Ascending aorta (tissue), 2 donors: ENCODE data around the gene ATP11A. TPM values are rescaled to one million over a fixed set of nuclear protein-coding genes. Genes with fewer than 3 reads are reported as not detected.

ENCODE experiments used
- DNase-seq, 2 donors: peaks; one replicate each; pipeline ENCODE4 v3.0.0-alpha.2; 2019; ENCODE audit warnings: low spot score in 2 of 2
- H3K27ac ChIP-seq, 2 donors: fragments of 200-600 bp; sonication (generic); one replicate each; pipeline ENCODE4 v1.5.1; 2016 to 2017; ENCODE audit warnings: mild to moderate bottlenecking in 1 of 2
- H3K27me3 ChIP-seq: fragments of 200-600 bp; sonication (generic); one replicate; pipeline ENCODE4 v1.5.1; 2017
- H3K36me3 ChIP-seq, 2 donors: fragments of 200-600 bp; sonication (generic); one replicate each; pipeline ENCODE4 v1.5.1; 2016
- H3K4me1 ChIP-seq, 2 donors: fragments of 200-600 bp; sonication (generic); one replicate each; pipeline ENCODE4 v1.5.1; 2016 to 2017; ENCODE audit warnings: mild to moderate bottlenecking in 1 of 2
- H3K4me3 ChIP-seq, 2 donors: fragments of 200-600 bp; sonication (generic); one replicate each; pipeline ENCODE4 v1.5.1; 2016 to 2017; ENCODE audit warnings: mild to moderate bottlenecking in 1 of 2
- H3K9me3 ChIP-seq, 2 donors: fragments of 200-600 bp; sonication (generic); one replicate each; pipeline ENCODE4 v1.5.1; 2016
- intact Hi-C: fragments of 100-400 bp; cut with DNase I; formaldehyde crosslinking; loops from one replicate; pipeline ENCODE4 v1.15.1; 2023
- total RNA-seq: library from RNA; depleted of rRNA; stranded (reverse); fragments of >200 nt; gene quantifications from one replicate; pipeline ENCODE4 v1.1.0, GENCODE V29; 2016
- TF ChIP-seq, protein P1 (sequence below), 3 experiments: fragments of 200-600 bp in 2 of 3; fragments of 450-650 bp in 1 of 3; sonication (generic) in 2 of 3; IDR thresholded peaks; one replicate each; pipeline ENCODE4 v1.5.1; 2016 to 2019; ENCODE audit warnings: antibody characterized with exemption in 3 of 3, mild to moderate bottlenecking in 1 of 3, moderate library complexity in 1 of 3

The ATP11A gene
- total RNA-seq, 1 donor from 2014 or later = 50.1 TPM

DNA sequence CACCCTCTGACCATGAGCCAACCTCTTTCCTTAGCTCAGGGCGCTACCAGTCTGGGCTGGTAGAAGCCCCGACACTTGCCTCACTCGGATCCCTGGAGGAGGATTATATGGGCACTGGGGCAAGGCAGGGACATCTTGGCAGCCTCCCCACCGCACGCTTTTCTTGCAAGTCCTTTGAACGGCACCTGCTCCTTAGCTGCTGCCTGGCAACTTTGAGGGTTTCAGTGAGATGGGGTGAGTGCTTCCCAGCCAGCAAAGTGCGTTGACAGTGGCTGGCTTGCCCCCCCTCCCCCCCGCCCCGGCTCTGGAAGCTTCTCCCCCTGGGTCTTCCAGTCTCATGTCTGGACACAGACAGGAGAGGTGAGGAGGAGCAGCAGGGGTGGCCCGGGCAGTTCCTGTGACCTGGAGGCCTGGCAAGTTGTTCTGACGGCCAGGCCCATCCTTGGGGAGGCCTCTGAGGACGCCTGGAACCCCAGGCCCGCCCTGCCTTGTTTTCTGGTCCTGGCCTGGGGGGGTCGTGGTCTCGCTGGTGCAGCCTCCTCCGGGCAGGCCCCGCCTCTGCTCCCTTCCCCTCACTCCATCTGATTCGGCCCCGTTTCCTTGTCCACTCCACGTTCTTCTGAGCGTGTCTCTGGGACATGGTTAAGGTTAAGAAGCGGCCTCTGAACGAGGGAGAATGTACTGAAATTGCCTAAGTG lies 75.2 kb downstream of the ATP11A start:
- TF ChIP-seq, protein P1, sequence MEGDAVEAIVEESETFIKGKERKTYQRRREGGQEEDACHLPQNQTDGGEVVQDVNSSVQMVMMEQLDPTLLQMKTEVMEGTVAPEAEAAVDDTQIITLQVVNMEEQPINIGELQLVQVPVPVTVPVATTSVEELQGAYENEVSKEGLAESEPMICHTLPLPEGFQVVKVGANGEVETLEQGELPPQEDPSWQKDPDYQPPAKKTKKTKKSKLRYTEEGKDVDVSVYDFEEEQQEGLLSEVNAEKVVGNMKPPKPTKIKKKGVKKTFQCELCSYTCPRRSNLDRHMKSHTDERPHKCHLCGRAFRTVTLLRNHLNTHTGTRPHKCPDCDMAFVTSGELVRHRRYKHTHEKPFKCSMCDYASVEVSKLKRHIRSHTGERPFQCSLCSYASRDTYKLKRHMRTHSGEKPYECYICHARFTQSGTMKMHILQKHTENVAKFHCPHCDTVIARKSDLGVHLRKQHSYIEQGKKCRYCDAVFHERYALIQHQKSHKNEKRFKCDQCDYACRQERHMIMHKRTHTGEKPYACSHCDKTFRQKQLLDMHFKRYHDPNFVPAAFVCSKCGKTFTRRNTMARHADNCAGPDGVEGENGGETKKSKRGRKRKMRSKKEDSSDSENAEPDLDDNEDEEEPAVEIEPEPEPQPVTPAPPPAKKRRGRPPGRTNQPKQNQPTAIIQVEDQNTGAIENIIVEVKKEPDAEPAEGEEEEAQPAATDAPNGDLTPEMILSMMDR (IDR thresholded peaks at IDR 0.05) = no peak
- Histone ChIP-seq H3K27ac (no peak overlapping the region), H3K4me1 (no peaks in the 10 kb centered on the region), H3K27me3 (no peaks in the 10 kb centered on the region), H3K36me3 (no peaks in the 10 kb centered on the region), H3K4me3 (no peak overlapping the region), H3K9me3 (no peaks in the 10 kb centered on the region)
- intact Hi-C loops = no loop called here
- DNase-seq = no peak

DNA sequence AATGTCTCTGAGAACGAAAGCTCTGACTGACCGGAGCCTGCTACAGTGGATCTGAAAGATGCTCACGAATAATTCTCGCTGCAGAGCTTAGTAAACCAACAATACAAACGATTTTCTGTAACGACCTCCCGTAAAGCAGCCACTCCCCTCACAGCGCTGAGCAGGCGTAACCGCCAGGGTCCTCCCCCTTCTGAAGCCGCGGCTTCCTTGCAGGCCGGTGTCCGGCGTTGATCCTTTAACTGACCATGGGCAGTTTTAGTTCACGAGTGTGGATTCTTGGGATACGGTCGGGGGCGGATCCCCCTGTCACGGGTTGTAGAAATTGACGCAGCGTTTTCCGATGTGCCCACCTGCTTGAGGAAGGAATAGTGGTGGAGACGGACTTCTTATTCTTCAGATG lies 75.9 kb downstream of the ATP11A start:
- intact Hi-C loops = no loop called here
- no peaks in the 10 kb centered on the region for H3K27me3 ChIP-seq
- no peak overlapping the region for H3K4me3 ChIP-seq
- H3K9me3 ChIP-seq = no peaks in the 10 kb centered on the region
- H3K4me1 ChIP-seq = no peaks in the 10 kb centered on the region
- no peak overlapping the region for H3K27ac ChIP-seq
- H3K36me3 ChIP-seq = no peaks in the 10 kb centered on the region
- TF ChIP-seq, protein P1 (IDR thresholded peaks at IDR 0.05) = no peak
- DNase-seq = no peak

DNA sequence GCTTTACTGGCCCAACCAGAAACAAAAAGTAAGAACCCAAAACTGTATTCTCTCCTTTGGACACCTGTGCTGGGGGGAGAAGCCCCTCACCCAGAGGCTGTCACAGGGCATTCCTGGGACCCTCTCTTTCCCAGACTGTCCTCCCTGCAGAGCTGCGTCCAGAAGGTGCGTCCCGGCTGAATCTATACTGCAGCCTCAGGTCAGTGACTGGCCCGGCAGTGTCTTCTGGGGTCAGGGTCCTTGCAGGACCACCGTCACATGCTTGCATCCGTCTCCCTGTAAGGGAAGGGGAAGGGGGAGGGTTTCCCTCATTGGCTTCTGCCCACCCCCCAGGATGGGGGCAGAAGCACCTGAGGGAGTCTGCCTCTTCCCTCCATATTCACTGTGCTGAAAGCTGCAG lies 76.5 kb downstream of the ATP11A start:
- H3K36me3 ChIP-seq = no peaks in the 10 kb centered on the region
- intact Hi-C loops = no loop called here
- no peak overlapping the region for H3K4me3 ChIP-seq
- DNase-seq = no peak
- no peaks in the 10 kb centered on the region for H3K27me3 ChIP-seq
- H3K27ac ChIP-seq = no peak overlapping the region
- no peaks in the 10 kb centered on the region for H3K9me3 ChIP-seq
- H3K4me1 ChIP-seq = no peaks in the 10 kb centered on the region
- TF ChIP-seq, protein P1 (IDR thresholded peaks at IDR 0.05) = no peak

DNA sequence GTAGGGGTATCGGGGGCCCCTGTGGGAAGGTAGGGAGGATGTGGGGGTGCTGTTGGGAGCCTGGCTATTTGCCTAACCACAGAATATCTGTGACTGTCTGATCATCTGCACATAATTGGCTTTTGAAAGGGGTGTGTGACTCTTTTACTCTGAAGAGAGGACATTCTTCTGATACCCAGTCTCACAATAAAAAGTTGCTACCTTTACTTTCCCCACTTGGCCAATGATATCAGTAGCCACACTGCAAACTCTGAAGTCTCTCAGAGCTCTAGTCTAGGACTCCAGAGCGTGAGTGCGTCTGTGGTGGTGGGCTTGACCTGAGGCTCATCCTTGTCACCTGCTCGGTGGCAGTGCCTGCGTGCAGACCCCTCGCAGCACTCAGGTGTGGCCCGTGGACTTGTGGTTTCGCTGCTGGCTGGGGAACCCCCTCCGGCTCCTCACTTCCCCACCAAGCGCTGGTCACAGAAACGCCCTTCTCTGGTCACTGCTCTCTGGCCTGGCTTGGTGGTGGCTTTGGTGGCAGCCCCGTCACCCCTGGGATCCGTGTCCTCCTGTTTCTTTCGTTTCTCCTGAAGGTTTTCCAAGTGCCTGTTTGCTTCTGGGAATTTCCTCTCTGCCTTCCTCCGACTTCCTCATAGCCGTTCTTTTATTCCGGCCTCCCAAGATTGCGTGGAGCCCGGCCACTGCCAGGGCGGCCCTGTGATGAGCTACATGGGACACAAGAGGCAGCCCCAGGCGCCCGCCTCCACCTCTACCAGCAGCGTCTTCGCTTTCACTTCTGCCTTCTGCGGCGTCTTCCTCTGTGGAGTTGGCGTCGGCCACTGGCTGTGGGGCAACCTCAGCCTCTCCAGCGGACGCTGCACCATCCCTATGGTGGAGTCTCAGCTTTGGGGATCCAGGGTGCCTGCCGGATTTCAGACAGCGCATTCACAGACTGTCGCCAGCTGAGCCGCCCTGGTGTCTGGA lies 78.0 kb downstream of the ATP11A start:
- H3K27me3 ChIP-seq = no peaks in the 10 kb centered on the region
- DNase-seq = peak in 1 of 2 donors; percentile 75
- H3K27ac ChIP-seq = no peak overlapping the region
- no peaks in the 10 kb centered on the region for H3K9me3 ChIP-seq
- intact Hi-C loops = no loop called here
- no peaks in the 10 kb centered on the region for H3K4me1 ChIP-seq
- H3K4me3 ChIP-seq = no peak overlapping the region
- no peaks in the 10 kb centered on the region for H3K36me3 ChIP-seq
- TF ChIP-seq, protein P1 (IDR thresholded peaks at IDR 0.05) = no peak

DNA sequence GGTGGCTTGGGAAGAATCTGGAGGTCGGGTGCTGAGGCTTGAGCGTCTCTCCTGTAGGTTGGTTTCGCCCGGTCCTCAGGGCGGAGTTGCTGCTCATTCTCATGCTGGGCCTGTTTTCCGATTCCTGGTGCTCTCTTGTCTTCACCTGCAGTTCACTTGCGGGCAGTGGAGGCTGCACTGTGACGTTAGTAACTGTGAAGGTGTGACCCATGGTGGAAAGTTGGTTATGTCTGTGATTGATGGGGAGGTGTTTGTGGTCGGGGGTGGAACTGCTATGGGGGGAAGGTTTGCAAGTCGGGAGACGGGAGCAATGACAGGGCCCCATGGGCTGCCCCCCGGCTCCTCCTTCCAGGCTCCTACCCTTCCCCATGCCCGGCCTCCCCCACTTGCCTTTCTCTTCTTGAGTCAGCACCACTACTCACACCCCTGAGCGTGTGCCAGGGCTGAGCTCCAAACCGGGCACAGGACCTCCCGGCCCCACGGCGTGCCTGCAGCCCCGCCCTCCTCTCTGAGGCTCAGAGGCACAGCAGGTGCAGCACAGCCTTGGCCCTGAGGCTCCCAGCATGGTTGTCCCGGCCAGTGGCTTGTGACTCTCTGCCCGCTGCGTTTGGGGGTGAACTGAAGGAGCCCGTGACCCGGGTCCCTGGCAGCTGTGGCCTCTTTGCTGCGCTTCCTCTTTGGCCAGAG lies 79.1 kb downstream of the ATP11A start:
- no peaks in the 10 kb centered on the region for H3K9me3 ChIP-seq
- intact Hi-C loops = no loop called here
- TF ChIP-seq, protein P1 (IDR thresholded peaks at IDR 0.05) = no peak
- no peak for DNase-seq
- no peak overlapping the region for H3K4me3 ChIP-seq
- H3K27me3 ChIP-seq = no peaks in the 10 kb centered on the region
- H3K27ac ChIP-seq = no peak overlapping the region
- no peaks in the 10 kb centered on the region for H3K4me1 ChIP-seq
- H3K36me3 ChIP-seq = no peaks in the 10 kb centered on the region
